Erythroblast (primary cell): ENCODE data around the gene HBE1.

Source experiments
- GATA1 ChIP-seq: IDR thresholded peaks from 2 replicates; pipeline ENCODE4 v1.6.1; 2011; ENCODE audit warnings: low read depth, mild to moderate bottlenecking, control low read depth, low read length, moderate library complexity
- POLR2A ChIP-seq: IDR thresholded peaks from 2 replicates; pipeline ENCODE4 v1.6.1; 2011; ENCODE audit warnings: mild to moderate bottlenecking, low read length

DNA sequence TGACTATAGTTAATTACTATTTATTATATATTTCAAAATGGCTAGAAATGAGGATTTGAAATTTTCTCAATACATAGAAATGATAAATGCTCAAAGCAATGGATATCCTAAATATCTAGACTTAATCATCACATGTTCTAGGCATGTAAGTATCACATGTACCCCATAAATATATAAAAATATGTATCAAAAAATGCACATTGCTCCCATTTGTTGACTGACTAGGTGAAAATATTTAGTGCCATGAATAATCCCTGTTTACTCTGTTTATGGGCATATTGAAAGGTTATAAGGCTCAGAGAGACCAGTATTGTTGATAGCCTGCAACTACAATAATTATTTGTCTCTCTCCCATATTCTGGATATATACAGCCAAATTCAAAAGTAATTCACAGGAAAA, 3.1 kb downstream of the HBE1 start:
- TF ChIP-seq POLR2A, result no peak
- no peak for TF ChIP-seq GATA1
